H1 (cell line): ENCODE measurements around the gene ARSA. TPM values are rescaled to one million over a fixed set of nuclear protein-coding genes. Genes with fewer than 3 reads are reported as not detected.

Experiments used
- CHD7 ChIP-seq: fragments of 300-600 bp; sonication (generic); IDR thresholded peaks from 2 replicates; pipeline ENCODE4 v1.7.1; 2012; ENCODE audit warnings: low read length, moderate library complexity, mild to moderate bottlenecking, inconsistent platforms; ENCODE audit not compliant: insufficient replicate concordance
- EGR1 ChIP-seq: IDR thresholded peaks from 2 replicates; pipeline ENCODE4 v1.6.1; 2011; ENCODE audit warnings: low read depth, low read length, borderline replicate concordance
- NRF1 ChIP-seq: IDR thresholded peaks from 2 replicates; pipeline ENCODE4 v1.6.1; 2011; ENCODE audit warnings: mild to moderate bottlenecking, low read depth, low read length, improper control_type of control experiment
- TAF1 ChIP-seq: IDR thresholded peaks from 2 replicates; pipeline ENCODE4 v1.6.1; 2011; ENCODE audit warnings: mild to moderate bottlenecking, low read depth, low read length
- YY1 ChIP-seq: IDR thresholded peaks from 2 replicates; pipeline ENCODE4 v1.6.1; 2011; ENCODE audit warnings: low read depth, mild to moderate bottlenecking, low read length
- ZNF274 ChIP-seq: IDR thresholded peaks from 2 replicates; pipeline ENCODE4 v1.7.0; 2012; ENCODE audit warnings: low read length, borderline replicate concordance; ENCODE audit errors: extremely low read depth
- polyA plus RNA-seq, 7 experiments: library from polyadenylated mRNA; depleted of rRNA in 3 of 7; stranded (reverse) in 5 of 7; unstranded in 2 of 7; fragments of >200 nt in 5 of 7; fragments of 200-250 nt in 2 of 7; gene quantifications; 1 replicate in 5 of 7; 2 replicates in 1 of 7; 4 replicates in 1 of 7; pipeline versions ENCODE4 v1.2.1 to v1.2.3, GENCODE V29; 2011 to 2013; ENCODE audit warnings: missing spikeins in 2 of 7, mixed read lengths in 2 of 7
- total RNA-seq: library from RNA; stranded (reverse); fragmentation: NEBNext Ultra II Directional; extraction: Animal tissue kit (Norgen Biotek cat#: 25700); gene quantifications from 2 replicates; pipeline ENCODE4 v1.2.1, GENCODE V29; 2021
- TF ChIP-seq, protein P1 (sequence below): IDR thresholded peaks from 2 replicates; pipeline ENCODE4 v1.6.1; 2012; ENCODE audit warnings: low read length, inconsistent platforms

ARSA gene
- total and polyA plus RNA-seq, 2 of the 8 experiments (the other 6 are each of a cell fraction or from before 2014, with no cell fraction given) = 9.8 to 10.1 TPM

GRCh38 chr22:50607659-50608020 lies 20.3 kb downstream of the ARSA start (continued):
- TF ChIP-seq CHD7 (no peak), TAF1 (no peak), YY1 (no peak), NRF1 (no peak), EGR1 (no peak), ZNF274 (no peak)
- TF ChIP-seq, protein P1, sequence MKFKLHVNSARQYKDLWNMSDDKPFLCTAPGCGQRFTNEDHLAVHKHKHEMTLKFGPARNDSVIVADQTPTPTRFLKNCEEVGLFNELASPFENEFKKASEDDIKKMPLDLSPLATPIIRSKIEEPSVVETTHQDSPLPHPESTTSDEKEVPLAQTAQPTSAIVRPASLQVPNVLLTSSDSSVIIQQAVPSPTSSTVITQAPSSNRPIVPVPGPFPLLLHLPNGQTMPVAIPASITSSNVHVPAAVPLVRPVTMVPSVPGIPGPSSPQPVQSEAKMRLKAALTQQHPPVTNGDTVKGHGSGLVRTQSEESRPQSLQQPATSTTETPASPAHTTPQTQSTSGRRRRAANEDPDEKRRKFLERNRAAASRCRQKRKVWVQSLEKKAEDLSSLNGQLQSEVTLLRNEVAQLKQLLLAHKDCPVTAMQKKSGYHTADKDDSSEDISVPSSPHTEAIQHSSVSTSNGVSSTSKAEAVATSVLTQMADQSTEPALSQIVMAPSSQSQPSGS = no peak
- TF ChIP-seq, all 59 proteins: peak for 0
